ENCODE measurements around the gene ZNF474. TPM values are rescaled to one million over a fixed set of nuclear protein-coding genes. Genes with fewer than 3 reads are reported as not detected.

ZNF474 gene
- total RNA-seq, 1 donor from 2014 or later, result not detected

DNA sequence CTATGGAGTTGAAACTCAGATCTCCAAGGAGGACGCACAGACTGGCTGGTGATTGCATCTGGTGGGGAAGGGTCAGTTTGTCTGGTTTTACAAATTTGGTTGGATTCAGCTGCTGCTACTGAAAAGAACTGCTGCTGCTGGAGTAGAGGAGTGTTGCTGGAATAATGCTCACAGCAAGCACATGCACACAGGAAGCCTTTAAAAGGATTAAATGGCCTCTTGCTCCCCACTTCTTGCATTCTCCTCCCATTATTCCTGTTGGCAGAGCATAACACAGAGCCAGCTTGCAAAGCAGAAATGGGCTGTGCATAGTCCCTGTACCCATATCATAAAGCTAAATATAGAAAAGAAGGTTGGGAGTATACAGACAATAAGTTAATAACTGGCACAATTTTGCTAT is 16.6 kb downstream of the ZNF474 start:
- Mint-ChIP-seq H3K4me3 (ENCODE audit: unreplicated experiment) (no peak overlapping the region), H3K4me1 (ENCODE audit: unreplicated experiment) (no peaks in the 10 kb centered on the region), H3K36me3 (ENCODE audit: low read depth, unreplicated experiment) (no peaks in the 10 kb centered on the region), H3K27ac (ENCODE audit: unreplicated experiment) (no peak overlapping the region), H3K9me3 (ENCODE audit: unreplicated experiment) (no peaks in the 10 kb centered on the region), H3K27me3 (ENCODE audit: unreplicated experiment) (no peaks in the 10 kb centered on the region)
- TF ChIP-seq, protein P1, sequence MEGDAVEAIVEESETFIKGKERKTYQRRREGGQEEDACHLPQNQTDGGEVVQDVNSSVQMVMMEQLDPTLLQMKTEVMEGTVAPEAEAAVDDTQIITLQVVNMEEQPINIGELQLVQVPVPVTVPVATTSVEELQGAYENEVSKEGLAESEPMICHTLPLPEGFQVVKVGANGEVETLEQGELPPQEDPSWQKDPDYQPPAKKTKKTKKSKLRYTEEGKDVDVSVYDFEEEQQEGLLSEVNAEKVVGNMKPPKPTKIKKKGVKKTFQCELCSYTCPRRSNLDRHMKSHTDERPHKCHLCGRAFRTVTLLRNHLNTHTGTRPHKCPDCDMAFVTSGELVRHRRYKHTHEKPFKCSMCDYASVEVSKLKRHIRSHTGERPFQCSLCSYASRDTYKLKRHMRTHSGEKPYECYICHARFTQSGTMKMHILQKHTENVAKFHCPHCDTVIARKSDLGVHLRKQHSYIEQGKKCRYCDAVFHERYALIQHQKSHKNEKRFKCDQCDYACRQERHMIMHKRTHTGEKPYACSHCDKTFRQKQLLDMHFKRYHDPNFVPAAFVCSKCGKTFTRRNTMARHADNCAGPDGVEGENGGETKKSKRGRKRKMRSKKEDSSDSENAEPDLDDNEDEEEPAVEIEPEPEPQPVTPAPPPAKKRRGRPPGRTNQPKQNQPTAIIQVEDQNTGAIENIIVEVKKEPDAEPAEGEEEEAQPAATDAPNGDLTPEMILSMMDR (IDR thresholded peaks at IDR 0.05; ENCODE audit: unreplicated experiment), result no peak
- no peak for DNase-seq (ENCODE audit: low spot score)

DNA sequence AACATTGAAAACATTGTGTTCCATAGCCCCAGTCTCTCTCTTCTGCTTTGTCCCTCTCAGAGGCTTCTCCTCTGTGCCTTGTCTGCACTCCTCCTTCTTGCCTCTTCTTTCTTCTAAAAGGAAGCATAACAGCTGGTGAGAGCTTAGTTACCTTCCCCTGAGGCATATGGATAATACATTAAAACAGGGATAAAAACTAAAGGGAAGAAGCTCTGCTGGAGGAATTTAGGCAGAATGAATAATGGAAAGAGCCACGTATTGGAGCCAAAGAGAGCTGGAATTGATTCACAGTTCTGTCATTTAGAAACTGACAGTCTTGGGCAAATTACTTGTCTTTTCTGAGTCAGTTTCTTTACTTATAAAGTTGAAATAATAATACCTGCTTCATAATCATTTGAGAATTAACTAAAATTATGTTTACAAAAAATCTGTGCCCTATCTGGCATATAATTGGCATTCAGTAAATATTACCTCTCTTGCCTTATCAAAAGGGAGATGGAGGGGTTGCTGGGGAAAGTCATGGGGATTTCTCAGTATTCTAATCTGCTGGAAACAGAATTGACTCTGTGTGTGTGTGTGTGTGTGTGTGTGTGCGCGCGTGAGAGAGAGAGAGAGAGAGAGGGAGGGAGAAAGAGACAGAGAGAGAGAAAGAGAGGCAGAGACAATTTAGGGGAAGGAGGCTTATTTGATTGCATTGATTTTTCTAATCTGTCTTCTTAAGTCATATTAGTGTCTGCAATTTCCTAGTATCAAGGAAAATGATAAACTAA is 20.2 kb downstream of the ZNF474 start:
- DNase-seq (ENCODE audit: low spot score), result no peak
- TF ChIP-seq, protein P1 (IDR thresholded peaks at IDR 0.05; ENCODE audit: unreplicated experiment), result no peak
- Mint-ChIP-seq H3K36me3 (ENCODE audit: low read depth, unreplicated experiment) (no peaks in the 10 kb centered on the region), H3K4me1 (ENCODE audit: unreplicated experiment) (no peaks in the 10 kb centered on the region), H3K27ac (ENCODE audit: unreplicated experiment) (no peak overlapping the region), H3K4me3 (ENCODE audit: unreplicated experiment) (no peak overlapping the region), H3K9me3 (ENCODE audit: unreplicated experiment) (no peaks in the 10 kb centered on the region), H3K27me3 (ENCODE audit: unreplicated experiment) (no peaks in the 10 kb centered on the region)

DNA sequence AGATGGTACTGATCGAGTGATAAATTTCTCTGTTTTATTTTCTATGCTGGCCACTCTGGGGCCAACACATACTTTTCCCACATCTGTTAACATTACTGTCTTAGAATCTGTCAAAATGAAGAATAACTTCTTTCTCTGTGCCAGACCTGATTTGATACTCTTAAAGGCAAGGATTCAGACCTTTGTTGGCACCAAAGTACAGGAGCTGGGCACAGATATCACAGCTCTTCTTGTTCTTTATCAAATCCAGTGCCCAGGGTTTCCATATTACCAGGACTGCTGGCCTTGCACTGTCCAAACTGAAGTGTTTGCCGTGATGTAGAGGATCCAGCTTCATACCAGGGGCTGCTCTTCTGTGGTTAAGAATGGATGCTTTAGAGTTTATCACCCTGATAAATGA is 20.9 kb downstream of the ZNF474 start:
- Mint-ChIP-seq H3K27ac (ENCODE audit: unreplicated experiment) (no peak overlapping the region), H3K4me3 (ENCODE audit: unreplicated experiment) (no peak overlapping the region), H3K9me3 (ENCODE audit: unreplicated experiment) (no peaks in the 10 kb centered on the region), H3K27me3 (ENCODE audit: unreplicated experiment) (no peaks in the 10 kb centered on the region), H3K4me1 (ENCODE audit: unreplicated experiment) (no peaks in the 10 kb centered on the region), H3K36me3 (ENCODE audit: low read depth, unreplicated experiment) (no peaks in the 10 kb centered on the region)
- TF ChIP-seq, protein P1 (IDR thresholded peaks at IDR 0.05; ENCODE audit: unreplicated experiment), result no peak
- no peak for DNase-seq (ENCODE audit: low spot score)

DNA sequence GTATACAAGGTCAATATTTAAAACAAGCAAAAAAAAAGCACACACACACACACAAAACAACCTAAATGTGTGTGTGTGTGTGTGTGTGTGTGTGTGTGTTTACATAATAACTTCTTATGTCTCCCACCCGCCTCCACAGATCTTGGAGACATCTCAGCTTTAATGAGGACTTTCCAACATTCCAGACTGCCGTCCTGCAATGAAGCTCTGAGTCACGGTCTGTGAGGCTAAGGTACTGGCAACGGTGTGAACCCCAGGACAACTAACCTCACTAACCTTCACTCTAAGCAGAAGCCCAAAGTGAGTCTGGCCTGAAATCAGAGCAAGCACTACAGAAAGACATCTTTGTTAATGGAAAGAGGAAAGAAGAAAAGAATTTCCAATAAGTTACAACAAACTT is 22.3 kb downstream of the ZNF474 start:
- H3K4me1 Mint-ChIP-seq (ENCODE audit: unreplicated experiment), result no peaks in the 10 kb centered on the region
- no peak overlapping the region for H3K4me3 Mint-ChIP-seq (ENCODE audit: unreplicated experiment)
- H3K27me3 Mint-ChIP-seq (ENCODE audit: unreplicated experiment), result no peaks in the 10 kb centered on the region
- TF ChIP-seq, protein P1 (IDR thresholded peaks at IDR 0.05; ENCODE audit: unreplicated experiment), result no peak
- H3K9me3 Mint-ChIP-seq (ENCODE audit: unreplicated experiment), result no peaks in the 10 kb centered on the region
- no peak overlapping the region for H3K27ac Mint-ChIP-seq (ENCODE audit: unreplicated experiment)
- no peaks in the 10 kb centered on the region for H3K36me3 Mint-ChIP-seq (ENCODE audit: low read depth, unreplicated experiment)
- DNase-seq (ENCODE audit: low spot score), result no peak

DNA sequence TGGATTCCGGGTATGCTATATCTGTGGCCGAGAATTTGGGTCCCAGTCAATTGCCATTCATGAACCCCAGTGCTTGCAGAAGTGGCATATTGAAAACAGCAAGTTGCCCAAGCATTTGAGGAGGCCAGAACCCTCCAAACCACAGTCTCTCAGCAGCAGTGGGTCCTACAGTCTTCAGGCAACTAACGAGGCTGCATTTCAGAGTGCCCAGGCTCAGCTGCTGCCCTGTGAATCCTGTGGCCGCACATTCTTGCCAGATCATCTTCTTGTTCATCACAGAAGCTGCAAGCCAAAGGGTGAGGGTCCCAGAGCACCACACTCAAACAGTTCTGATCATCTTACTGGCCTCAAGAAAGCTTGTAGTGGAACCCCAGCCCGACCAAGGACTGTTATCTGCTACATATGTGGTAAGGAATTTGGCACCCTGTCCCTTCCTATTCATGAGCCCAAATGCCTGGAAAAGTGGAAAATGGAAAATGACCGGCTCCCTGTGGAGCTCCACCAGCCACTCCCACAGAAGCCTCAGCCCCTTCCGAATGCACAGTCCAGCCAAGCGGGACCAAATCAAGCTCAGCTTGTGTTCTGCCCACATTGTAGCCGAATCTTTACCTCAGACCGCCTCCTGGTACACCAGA is 23.0 kb downstream of the ZNF474 start:
- no peaks in the 10 kb centered on the region for H3K27me3 Mint-ChIP-seq (ENCODE audit: unreplicated experiment)
- TF ChIP-seq, protein P1 (IDR thresholded peaks at IDR 0.05; ENCODE audit: unreplicated experiment), result no peak
- no peaks in the 10 kb centered on the region for H3K36me3 Mint-ChIP-seq (ENCODE audit: low read depth, unreplicated experiment)
- H3K4me3 Mint-ChIP-seq (ENCODE audit: unreplicated experiment), result no peak overlapping the region
- no peak overlapping the region for H3K27ac Mint-ChIP-seq (ENCODE audit: unreplicated experiment)
- no peak for DNase-seq (ENCODE audit: low spot score)
- H3K4me1 Mint-ChIP-seq (ENCODE audit: unreplicated experiment), result no peaks in the 10 kb centered on the region
- no peaks in the 10 kb centered on the region for H3K9me3 Mint-ChIP-seq (ENCODE audit: unreplicated experiment)

Data from endothelial cell (in vitro differentiated cells).